GM21528 (cell line): ENCODE measurements around the gene APBB2.

Experiments
- ATAC-seq: cut with Tn5 transposase; IDR thresholded peaks from one replicate; pipeline ENCODE4 v1.9.1; 2021; ENCODE audit warnings: mild to moderate bottlenecking, moderate library complexity; ENCODE audit not compliant: unreplicated experiment, low FRiP score

The APBB2 gene

DNA sequence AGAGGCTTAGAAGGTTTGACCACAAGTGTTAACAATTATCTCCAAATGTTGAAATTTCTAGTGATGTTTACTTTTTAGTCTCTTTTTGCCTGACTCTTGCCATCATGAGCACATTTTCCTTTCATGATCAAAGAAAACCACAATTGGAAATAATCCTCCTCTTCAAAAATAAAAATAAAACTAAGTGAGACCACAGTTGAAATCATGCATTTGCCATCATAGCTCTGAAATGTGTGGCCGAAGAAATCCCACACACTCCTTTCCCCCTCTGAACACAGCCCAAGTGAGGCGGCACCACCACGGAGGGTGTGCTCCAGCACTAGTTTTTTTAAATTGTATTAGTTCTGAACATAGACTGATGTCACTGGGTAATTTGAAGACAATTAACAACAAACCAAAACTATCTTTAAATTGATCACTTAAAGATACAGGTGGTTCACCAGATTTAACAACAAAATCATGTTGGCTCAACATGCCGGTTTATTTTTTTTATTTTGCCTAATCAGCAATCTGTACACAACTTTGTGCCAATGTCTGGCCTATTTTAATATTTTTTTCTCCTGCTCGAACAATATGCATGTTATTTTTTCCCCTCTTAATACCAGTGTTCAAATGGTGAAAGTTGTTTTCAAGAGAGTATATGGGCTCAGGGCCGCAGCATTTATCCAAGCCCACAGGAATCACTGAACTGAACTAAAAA is 17.6 kb downstream of the APBB2 start:
- ATAC-seq: no peak

DNA sequence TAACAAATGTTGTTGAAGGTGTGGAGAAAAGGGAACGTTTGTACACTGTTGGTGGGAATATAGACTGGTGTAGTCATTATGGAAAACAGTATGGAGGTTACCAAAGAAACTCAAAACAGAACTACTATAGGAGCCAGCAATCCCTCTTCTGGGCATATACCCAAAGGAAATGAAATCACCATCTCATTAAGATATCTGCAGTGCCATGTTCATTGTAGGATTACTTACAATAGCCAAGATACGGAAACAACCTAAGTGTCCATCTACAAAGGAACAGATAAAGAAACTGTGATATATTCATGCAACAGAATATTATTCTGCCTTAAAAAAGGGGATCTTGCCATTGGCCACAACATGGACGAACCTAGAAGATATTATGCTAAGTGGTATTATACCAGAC is 22.2 kb downstream of the APBB2 start:
- no peak for ATAC-seq

DNA sequence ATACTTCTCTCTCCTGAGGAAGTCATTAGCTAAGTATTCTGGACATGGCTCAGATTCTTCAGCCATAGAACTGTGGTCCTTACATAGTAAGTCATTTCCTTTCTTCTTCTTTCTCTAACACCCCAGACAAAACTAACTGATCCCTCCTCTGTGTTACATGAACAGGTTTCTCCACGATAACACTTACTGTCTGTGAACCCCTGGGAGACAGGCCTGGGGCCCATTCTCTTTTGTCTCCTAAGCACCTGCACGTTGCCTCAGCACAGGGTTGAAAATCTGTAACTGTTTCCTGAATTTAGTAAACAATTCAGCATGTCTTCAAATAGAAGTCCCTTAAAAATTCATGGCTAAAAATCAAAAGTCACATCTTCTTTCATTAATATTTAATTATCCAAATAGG is 24.7 kb downstream of the APBB2 start:
- no peak for ATAC-seq

DNA sequence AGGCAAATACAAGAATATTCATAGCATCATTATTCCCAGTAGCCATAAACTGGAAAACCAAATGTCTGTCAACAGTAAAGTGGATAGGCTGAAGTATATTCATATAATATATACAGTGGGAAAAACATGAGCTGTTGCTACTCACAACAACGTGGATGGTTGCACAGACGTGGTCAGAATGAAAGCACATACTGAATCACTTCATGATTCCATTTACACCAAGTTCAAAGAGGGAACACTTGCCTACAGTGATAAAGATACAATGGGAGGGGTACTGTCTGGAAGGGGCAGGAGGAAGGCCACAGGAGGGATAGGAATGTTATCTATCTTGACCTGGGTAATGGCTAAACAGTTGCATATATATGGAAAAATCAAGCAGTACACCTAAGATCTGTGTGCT is 25.3 kb downstream of the APBB2 start:
- ATAC-seq: no peak

DNA sequence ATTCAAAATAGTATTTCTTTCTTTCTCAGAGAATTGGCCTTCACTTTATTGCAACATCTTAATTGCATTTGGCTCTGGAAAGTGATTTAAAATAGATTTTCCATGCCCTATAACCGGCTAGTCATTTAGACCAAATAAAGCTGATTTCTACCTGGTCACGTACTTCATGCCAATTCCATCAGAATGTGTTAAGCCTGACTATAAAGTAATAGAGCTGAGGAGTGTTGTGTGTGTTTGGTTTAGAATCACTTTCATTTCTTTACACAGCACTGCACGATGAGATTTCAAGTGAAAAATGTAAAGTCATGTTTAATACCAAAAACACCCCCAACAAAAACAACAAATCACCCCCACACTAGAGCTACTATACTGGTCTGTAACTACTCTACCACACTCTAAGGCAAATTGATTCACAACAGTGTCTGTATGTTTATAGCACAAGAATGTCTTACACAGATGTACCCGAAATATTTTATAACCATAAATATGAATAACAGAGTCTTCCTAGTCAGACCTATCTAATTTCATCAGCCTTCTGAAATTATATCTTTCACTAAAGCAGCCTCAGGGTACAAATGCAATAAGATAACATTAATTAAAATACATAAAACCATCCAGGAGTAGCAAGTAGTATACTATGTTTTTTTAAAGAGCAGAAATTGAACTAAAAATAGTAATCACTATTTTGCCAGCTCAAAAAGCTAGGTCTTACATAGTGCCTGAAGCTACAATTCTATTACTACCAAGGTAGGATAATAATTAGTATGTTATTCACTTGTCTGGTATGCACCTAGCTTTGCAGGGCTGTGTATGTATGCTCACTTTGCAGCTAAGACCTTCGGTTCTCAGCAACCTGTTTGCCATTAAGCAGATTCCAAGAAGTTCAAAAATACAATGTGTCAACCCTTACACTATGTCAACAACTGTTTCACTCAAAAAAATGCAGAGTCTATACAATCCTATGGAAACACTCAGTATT is 28.4 kb downstream of the APBB2 start:
- no peak for ATAC-seq

DNA sequence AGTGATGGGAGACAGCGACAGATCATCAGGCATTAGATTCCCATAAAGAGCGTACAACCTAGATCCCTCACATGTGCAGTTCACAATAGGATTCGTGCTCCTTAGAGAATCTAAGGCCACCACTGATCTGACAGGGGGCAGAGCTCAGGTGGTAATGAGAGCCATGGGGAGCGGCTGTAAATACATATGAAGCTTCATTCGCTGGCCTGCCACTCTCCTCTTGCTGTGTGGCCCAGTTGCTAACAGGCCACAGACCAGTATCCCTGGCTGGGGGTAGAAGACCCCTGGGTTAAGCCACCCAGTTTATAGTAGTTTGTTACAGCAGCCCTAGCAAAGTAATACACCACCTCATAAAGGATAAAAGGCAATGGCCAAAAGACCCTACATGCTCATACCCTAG is 30.3 kb downstream of the APBB2 start:
- ATAC-seq: no peak

DNA sequence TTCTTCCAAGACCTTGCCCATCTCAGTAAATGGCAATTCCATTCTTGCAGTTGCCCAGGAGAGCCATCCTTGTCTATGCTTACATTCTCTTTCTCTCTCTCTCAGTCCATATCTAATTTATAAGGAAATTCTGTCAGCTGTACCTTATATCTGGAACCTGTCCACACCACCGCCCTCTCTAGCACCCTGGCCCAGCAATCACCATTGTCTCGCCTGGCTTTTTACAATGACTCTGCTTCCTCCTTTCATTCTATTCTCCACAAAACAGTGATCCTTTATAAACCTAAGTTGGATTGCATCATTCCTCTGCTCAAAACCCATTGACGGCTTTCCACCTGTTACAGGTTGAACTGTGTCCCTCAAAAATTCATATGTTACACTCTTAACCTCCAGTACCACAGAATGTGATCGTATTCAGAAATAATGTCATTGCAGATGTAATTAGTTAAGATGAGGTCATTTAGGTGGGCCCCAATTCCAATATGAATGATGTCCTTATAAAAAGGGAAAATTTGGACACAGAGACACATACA is 31.3 kb downstream of the APBB2 start:
- ATAC-seq: no peak

DNA sequence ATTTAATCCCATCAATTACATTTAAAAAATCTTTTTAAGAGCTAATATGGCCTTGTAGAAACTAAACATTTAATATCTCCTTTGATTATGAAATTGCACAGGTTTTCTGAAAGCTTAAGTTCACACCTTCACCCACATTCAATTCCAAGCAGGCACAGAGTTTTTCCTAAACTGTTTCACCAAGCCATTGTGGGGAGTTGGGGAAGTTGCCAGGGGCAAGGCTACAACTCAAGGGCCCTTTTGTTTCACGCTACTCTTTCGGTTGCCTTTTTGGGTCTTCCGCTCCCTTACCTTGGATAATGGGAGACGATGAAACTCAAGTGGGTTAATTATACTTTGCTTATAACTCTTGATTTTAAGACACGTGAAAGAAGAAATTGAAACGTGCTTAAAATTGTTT is 33.3 kb downstream of the APBB2 start:
- ATAC-seq: no peak

DNA sequence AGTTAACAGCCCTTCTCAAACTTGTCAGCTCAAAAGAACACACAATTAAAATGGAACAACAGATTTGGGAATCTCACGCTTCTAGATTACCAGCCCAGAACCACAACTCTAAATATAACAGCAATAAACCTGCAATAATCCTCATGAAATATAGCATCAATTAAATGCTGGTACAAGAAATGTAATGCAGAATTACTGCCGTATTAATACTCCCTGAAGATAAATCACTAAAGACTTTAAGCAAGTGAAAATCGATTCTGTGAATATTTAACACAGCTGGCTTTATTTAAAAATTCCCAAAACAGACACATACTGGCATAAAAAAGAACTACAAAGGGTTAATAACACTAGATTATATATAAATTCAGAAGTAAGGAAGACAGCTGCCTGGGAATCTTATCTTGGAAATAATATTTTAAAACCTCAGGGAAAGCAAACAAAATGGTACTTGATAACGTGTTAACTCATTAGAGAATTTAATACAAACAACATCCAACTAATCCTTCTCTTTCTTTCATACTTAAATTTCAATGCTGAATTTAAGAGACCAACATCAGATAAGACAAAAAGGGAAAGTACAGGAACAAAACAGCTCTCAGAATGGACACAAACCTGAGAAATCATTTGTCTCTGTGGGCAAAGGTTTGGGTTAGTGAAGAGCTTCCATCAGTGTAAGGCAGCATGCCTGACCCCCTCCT is 34.7 kb downstream of the APBB2 start:
- ATAC-seq: no peak

DNA sequence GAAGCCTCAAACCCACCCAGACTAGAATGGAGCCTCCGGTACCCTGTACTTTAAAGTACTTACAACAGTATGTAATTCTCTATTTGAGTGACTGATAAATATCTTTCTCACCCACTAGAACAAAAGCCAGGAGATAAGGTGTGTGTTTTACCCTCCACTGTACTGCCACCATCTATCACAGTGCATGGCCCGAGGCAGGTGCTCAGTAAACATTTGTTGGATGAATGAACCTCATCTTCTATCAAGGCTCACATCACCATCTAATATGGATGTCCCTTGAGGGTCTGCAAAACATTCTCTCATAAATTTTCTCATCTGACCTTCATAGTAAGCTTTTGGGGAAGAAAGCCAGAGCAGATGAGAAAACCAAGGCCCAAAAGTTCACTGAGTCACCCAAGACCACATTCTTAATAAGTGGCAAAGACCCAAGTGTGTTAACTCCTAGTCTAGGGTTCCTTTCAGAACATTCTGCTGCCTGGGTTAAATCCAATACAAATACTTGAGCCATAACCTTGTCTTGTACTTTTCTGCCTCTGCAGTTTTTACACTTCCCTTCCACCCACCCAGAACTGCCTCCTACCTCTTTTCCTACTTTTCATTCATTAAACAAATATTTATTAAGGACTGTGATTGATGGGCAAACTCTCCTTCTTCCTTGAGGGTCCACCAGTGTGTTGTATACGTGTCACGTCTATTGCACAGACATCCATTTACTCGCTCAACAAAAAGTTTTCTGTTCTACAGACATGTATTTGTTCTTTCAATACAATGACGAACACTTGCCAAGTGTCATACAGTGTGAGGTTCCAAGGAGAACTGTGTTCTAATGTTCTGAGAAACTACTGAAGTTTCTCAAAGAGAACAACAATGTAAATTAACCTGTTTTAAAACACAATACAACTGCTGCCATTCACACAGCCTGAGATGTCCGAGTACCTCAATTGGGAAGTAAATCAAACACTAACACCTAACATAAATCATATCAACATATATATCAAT is 35.7 kb downstream of the APBB2 start:
- ATAC-seq: no peak

DNA sequence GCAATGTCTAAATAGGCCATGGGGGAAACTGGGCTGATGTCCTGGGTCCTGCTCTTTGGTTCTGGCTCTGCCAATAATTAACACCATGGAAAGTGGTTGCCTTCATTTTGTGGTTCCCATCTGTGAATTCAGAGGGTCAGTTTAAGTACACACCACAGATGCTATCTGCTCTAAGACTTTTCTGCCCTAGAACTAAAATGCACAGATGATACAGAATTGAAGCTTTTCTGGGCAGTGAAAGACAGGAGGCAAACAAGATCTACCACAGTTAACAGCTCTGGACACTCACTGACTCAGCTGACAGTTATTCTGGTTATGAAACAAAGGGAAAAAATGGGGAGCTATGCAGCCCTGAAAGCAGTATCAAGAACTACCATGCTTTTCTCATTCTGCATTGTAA is 37.3 kb downstream of the APBB2 start:
- ATAC-seq: no peak

DNA sequence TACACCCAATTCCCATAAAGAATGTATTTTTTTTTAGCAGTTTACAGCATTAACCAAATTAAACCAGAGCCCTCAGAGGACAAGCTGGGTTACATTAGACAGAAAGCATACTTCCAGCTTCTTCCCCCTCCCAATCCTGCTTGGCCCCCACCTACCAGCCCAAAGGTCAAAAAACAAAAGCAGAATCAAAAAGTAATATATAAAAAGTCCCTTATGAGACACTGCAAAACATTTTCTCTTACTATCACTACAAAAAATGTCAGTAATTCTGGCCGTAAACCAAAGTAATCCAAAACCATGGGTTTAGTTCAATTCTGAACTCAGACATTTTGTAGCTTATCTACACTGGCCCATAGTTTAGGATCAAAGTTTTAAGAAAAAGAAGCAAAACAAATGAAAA is 38.0 kb downstream of the APBB2 start:
- ATAC-seq: no peak

DNA sequence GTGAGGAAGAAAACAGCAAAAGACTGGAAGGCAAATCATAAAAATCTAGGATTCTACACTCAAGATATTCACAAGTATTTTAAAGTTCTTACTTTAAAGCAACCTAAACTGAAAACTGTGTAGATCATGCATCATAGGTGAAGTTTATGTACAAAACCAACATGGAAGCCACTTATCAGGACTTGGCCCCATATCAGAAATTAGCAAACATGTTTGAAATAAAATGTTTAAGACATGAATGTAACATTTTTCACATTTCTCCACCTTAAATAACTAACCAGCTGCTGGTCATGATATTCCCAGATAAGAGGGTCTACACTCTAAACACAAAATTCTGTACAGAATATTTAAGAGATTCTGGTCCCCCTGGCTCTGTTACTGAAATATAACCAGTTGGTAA is 38.5 kb downstream of the APBB2 start:
- ATAC-seq: no peak

DNA sequence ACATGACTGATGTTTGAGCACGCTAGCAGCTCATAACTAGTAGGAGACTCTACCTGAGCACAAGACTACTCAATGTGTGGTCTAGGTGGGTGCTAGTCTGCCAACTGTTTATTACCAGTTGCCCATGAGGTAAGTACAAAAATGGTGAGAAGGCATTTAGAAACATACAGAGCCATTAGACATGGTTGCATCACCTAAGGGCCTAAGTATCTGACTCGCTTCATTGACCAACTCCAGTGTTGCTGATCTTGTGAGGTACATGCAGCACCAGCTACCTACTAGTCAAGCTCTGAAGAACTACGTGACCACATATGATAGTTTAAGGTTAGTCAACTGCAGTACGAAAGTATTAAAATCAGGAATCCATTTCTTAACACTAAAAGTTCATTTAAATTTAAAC is 39.9 kb downstream of the APBB2 start:
- ATAC-seq: no peak

DNA sequence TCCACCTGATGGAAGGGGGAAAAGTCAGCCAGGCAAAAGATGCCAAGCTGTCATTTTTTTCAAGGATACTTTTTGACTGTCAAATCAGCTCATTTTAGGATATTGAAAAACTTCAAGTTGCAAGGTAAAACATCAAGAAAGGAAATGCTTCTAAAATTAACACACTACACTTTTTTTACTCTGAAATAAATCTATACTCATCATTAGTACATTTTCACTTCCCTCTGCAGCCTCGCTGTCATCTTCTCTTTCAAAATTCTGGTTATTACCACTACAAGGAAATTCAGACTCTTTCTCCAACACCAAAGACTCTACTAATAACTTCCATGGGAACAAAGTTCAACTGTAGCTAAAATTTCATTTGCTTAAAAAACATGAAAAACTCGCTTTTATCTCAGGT is 41.6 kb downstream of the APBB2 start:
- ATAC-seq: no peak

DNA sequence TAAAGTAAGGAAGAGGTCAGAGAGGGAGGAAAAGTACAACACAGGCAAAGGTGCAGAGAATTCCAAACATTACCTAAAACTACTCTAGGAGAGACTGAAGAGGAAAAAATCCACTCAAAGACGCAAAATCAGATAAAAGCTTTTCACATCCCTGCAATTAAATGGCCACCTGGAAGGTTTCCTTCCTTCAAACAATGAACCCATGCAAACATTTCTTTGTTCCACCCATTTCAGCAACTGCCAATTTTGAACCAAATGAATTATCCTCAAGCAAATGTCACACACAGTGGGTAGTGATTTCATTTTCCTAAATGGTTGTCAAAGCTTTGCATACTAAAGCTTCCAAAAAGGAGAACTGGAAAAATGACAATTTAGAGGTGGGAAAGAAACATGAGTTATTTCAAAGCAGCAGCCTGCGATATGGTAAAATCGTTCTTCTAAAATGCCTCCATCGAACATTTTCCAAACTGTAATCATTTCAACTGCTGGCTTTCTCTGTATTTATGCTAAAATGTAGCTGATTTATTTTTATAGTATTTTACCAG is 45.0 kb downstream of the APBB2 start:
- no peak for ATAC-seq

DNA sequence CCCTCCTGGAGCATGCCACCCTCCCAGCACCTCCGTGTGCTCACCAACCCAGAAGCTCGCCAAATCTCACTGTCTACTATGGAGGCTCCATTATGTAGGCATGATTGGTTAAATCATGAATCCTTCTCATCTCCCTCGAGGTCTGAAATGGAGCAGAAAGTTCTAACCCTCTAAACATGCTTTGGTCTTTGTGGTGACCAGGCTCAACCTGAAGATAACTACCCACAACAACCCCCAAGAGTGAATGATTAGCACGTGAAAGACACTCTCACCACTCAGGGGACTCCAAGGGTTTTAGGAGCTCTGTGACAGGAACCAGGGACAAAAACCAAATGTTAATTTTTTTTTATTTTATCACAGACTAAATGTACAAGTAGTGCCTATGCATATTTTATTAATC is 47.2 kb downstream of the APBB2 start:
- no peak for ATAC-seq

DNA sequence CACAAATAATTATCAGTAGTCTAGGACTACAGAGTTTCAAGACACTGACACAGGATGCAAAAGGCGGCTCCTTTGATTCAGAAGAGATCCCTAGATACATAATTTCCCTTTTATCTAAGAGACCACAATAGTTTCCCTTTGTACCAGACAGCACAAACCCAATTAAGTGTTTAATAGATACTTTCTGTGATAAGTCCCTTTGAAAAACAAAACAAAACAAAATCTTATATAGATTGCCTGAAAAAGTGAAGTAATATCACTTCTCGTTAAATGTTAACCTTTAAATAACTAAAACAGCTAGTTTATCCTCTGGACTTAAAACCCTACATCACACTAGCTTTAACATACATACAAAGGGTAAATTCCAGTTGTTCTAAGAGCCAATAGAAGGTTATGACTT is 49.9 kb downstream of the APBB2 start:
- no peak for ATAC-seq

DNA sequence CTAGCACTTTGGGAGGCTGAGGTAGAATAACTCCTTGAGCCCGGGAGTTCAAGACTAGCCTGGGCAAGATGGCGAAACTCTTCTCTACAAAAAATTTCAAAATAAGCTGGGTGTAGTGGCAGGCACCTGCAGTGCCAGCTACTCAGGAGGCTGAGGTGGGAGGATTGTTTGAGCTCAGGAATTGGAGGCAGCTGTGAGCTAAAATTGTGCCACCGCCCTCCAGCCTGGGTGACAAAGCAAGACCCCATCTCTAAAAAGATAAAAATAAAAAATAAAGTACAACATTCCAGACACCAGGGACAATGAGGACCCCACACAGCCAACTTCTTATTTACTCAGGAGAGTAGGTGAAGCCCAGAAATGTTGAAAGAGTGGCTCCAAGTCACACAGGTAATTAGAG is 53.0 kb downstream of the APBB2 start:
- no peak for ATAC-seq

DNA sequence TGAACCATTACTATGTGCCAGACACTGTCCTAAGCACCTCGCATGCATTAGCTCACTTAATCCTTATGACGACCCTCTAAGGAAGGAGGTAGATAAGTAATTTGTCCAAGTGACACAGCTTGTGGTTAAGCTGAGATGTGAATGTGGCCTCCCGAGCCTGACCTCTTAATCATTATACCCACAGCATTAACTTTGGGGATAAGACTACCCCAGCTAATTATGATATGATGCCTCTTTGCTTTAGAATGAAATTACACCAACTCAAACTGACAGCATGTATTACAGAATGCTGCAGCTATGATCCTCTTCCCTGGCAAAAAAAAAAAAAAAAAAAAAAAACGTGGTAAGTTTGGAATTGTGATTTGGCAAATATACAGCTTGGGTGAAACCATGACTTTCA is 53.5 kb downstream of the APBB2 start:
- ATAC-seq: no peak
